Subcutaneous adipose tissue (tissue), 4 donors: ENCODE results near the gene TNFRSF13B. TPM values are rescaled to one million over a fixed set of nuclear protein-coding genes. Genes with fewer than 3 reads are reported as not detected.

Experiments used
- total RNA-seq, 4 donors: library from RNA; depleted of rRNA; stranded (reverse); fragments of >200 nt; gene quantifications; one replicate each; pipeline ENCODE4 v1.1.0, GENCODE V29; 2016
- TF ChIP-seq, protein P1 (sequence below): fragments of 450-650 bp; IDR thresholded peaks from one replicate; pipeline ENCODE4 v1.5.1; 2016; ENCODE audit warnings: low read depth, mild to moderate bottlenecking, control low read depth, antibody characterized with exemption, moderate library complexity

Gene TNFRSF13B
- total RNA-seq, 4 donors from 2014 or later, result not detected

DNA sequence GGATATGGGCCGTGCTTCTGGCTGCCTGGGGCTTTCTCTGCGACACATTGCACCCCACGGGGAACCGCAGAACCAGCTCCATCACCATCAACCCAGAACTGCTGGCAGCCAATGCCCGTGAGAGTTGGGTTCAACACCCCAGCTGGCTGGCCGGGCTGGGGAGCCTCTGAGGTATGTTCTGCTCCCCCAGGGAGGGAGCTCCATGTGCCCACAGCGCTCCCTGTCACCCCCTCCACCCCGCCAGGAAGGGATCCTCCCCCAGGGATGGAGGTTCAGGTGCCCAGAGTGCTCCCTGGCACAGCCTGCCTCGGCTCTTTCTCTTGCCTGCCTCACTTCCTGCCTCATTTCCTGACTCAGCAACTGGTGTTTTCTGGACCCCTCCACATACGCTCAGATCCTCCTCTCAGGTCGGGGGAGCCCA, 46.1 kb upstream of the TNFRSF13B start:
- TF ChIP-seq, protein P1, sequence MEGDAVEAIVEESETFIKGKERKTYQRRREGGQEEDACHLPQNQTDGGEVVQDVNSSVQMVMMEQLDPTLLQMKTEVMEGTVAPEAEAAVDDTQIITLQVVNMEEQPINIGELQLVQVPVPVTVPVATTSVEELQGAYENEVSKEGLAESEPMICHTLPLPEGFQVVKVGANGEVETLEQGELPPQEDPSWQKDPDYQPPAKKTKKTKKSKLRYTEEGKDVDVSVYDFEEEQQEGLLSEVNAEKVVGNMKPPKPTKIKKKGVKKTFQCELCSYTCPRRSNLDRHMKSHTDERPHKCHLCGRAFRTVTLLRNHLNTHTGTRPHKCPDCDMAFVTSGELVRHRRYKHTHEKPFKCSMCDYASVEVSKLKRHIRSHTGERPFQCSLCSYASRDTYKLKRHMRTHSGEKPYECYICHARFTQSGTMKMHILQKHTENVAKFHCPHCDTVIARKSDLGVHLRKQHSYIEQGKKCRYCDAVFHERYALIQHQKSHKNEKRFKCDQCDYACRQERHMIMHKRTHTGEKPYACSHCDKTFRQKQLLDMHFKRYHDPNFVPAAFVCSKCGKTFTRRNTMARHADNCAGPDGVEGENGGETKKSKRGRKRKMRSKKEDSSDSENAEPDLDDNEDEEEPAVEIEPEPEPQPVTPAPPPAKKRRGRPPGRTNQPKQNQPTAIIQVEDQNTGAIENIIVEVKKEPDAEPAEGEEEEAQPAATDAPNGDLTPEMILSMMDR, result no peak

DNA sequence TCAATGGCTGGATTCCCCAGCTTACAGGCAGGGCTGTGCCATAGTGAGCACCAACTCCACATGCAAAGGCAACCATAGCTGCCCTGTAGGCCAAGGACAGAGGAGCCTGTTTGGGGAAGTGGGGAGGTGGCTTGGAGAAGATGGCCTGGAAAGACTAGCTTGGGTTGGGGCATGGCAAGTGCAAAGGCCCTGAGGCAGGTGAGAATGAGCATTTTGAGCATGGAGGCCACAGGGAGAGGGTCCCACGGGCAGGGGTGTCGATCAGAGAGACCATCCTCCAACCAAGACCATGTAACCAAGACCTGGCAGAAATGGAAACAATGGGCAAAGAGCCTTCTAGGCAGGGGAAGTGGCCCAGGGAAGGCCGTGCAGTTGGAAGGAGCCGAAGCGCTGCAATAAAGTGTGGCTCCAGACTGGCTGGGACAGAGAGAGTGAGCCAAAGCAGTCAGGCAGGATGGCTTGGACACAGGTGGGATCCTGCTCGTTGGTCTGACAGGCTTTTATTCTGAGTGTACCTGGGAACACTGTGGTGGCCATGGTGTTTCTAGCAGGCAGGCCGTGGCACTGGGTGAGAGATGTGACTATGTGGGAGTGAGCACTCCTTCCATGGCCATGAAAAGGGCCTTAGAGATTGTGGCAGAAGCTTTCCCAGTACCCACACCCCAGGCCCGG, 45.6 kb upstream of the TNFRSF13B start:
- TF ChIP-seq, protein P1, result no peak

DNA sequence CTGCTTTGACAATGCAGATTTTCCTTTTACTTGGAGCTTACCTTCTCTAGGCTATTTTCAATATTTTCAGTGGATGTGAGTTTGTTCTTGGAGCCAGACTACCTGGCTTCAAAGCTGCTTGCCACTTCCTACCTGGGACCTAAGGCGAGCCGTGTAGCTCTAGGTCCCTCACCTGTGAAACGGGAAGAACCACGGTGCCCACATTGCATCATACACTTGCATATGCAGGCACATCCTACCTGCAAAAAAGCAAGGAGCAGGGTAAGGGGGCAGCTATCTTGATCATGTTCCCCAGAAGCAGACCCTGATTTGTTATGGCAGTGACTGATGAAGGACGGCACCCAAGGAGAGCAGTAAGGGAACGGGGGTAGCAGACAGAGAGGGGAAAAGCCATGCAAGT, 43.3 kb upstream of the TNFRSF13B start:
- TF ChIP-seq, protein P1, result no peak

DNA sequence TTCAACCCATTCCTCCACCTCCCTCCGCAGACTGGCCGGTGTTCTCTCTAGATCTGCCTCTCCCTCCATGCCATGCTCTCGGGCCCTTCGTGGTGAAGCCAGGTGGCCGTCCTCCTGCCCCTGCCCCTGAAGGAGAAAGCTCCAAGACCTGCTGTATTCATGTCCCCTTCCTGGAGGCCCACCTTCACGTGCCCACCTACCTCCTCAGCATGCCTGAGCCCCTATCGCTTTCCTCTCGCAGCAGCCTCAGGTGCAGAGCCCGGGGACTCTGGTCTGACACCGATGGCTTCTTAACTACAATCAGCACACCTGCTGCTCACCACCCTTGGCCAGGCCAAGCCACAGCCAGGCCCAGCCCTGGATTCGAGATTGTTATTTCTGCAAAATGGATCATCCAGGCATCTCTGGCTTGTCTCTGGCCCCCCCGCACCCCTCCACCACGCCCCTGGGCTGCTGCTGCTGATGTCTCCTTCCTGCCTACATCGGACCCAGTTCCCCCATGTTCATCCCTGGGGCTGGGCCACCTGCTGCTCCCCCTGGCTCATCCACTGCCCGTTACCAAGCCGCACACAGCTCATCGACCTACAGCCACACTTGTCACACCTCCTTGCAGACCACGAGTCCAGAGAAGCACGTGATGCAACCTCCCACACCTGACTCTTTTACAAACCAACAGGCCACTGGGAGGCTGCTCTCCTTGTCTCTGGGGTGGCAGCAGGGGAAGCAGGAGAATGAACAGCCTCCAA, 32.5 kb upstream of the TNFRSF13B start:
- TF ChIP-seq, protein P1, result no peak

DNA sequence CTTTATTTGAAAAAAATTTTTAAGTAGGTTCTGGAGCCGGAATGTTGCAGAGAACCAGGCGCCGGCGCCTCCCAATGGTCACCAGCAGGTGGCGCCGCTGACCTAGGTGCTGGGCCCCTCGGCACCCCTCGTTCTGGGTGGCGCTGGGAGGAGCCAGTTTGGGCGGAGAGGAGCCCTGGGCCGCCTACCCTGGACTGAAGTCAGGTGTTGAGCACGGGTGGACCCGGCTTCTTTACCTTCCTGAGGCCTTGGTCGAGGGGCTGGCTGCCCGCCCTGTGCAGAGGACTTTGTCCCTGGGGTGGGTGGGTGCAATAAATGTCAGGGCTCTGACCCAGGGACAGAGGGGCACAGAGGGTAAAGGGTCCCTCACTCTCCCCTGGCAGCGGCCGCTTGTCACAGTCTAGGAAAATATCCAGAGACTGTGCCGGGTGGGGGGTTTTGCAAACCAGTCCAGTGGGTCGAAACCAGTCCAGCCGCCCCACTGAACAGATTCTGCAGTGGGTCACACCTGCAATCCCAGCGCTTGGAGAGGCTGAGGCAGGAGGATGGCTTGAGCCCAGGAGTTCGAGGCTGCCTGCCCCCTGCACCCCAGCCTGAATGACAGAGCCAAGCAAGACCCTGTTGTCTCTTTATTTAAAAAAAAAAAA, 30.1 kb upstream of the TNFRSF13B start:
- TF ChIP-seq, protein P1, result no peak

DNA sequence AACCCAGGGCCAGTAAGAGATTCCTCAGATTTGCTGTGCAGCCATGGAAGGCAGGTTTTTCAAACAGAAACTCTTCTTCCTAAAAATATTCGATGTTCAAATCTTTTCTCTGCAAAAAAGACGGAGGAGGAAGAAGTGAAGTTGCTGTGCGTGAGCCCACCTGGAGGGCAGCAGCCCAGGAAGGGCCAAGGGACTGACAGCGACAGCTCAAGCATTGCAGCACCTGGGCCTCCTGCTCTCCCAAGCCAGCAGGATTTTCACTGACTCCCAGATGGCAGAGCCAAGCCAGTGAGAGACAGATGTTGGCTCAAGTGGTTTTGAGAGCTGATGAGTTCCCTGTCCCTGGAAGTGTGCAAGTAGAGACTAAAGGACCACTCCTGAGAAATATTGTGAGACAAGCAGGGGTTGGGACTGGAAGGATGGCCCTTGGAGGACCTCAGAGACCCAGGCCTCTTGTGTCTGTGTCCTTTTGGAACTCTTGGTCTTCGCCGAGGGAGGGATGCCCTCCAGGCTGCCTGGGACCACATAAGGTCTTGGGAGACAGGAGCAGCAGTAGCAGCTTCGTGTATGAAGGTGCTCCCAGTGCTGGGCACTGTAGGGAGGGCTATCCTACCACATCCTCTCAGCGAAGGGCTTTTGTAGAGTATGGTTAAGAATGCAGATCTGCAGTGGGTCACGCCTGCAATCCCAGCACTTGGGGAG, 29.3 kb upstream of the TNFRSF13B start:
- TF ChIP-seq, protein P1, result no peak
